IPS-11a (cell line): Measurements from ENCODE around the gene IL24.
"Not testable (repeated sequence)": the region's sequence is repeated elsewhere in the genome, so short reads cannot be mapped to it uniquely, and the experiment has no call there.

Source experiments
- H3K4me3 ChIP-seq: one replicate; pipeline ENCODE4 v1.5.1; 2013; ENCODE audit warnings: low read depth, low read length, control low read depth

Gene IL24

DNA sequence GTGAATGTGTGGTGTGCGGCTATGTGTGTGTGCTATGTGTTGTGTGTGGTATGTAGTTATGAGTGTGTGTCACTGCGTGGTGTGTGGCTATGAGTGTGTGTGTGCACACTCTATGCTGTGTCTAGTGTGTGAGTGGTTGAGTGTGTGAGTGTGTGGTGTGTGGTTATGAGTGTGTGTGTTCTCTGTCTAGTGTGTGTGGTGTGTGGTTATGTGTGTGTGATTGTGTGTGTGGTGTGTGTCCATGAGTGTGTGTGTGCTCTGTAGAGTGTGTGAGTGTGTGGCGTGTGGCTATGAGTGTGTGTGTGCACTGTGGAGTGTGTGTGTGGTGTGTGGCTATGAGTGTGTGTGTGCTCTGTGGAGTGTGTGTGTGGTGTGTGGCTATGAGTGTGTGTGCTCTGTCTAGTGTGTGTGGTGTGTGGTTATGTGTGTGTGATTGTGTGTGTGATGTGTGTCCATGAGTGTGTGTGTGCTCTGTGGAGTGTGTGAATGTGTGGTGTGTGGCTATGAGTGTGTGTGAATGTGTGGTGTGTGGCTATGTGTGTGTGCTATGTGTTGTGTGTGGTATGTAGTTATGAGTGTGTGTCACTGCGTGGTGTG is 26.8 kb downstream of the IL24 start:
- not testable (repeated sequence) for H3K4me3 ChIP-seq

DNA sequence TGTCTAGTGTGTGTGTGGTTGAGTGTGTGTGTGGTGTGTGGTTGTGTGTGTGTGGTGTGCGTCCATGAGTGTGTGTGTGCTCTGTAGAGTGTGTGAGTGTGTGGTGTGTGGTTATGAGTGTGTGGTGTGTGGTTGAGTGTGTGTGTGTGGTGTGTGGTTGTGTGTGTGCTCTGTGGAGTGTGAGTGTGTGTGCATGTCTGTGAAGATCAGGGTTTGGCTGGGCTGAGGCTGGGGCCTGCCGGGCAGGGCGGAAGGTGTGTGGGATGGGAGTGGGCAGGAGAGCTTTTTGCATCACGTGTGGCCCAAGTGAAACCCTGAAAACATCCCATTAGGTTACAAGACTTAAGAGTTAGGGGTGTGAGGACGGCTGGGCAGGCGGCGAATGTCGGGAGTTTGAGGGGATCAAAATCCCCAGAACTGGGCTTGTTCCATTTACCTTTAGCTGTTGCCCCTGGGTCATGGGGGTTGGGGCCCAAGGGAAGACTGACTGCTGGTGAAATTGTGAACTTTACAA is 27.4 kb downstream of the IL24 start:
- H3K4me3 ChIP-seq: no peak overlapping the region

GRCh38 chr1:206925106-206925736 is 28.0 kb downstream of the IL24 start:
- H3K4me3 ChIP-seq: no peak overlapping the region

DNA sequence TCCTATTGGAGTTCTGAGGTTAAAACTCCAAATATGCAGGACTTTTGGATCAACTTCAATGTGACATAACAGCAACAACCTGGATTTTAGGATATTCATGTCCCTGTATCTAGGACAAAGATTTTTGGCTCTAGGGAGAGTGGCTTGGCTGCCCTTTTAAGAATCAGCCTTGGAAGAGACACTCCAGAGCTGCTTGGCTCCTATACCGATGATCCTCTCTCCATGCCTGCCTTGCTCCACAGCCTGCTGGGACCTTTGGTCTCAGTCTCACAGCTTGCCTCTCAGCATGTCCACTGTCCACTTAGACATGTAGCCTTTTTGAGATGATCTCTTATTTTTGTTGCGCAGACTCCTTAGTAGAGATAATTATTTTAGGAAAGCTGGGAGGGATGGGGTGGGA is 29.0 kb downstream of the IL24 start:
- no peak overlapping the region for H3K4me3 ChIP-seq

DNA sequence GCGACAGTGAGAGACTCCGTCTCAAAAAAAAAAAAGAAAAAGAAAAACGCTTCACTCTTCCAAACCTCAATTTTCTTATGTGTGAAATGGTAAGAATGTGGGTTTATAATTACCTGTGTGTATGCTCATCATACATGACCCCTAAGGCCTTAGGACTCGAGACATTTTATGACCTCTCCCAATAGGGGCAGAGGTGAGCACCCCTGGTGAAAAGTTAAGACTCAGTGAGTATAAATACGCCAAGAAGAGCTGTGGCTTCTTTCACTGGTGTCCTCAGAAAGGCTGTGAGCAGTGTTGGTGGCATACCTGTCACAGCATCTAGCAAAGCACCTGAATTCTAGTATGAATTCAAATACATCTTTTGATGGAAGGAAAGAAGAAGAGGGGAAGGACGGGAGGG is 32.3 kb downstream of the IL24 start:
- H3K4me3 ChIP-seq: no peak overlapping the region

GRCh38 chr1:206930210-206930798 is 33.1 kb downstream of the IL24 start:
- H3K4me3 ChIP-seq: no peak overlapping the region

GRCh38 chr1:206931709-206932108 is 34.5 kb downstream of the IL24 start:
- no peak overlapping the region for H3K4me3 ChIP-seq

DNA sequence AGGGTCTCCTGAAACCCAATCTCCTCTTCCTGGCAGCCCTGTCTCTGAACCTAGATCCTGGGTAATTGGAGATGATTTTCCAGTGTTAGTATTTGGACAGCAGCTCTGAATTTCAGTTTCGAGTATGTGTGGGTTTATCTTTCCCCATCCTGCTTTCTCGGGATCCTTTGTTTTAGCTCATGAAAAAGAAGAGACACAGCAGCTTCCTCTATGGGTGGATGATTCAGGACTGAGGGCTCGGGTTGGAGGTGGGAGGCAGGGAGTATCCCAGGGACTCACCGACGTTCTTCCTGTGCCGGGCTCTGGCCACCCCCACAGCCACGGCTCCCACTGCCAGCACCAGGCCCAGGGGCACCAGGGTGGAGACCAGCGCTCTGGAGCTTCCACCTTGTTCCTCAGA is 34.9 kb downstream of the IL24 start:
- H3K4me3 ChIP-seq: no peak overlapping the region

- H3K4me3 ChIP-seq: no peak overlapping the region
Measured at GRCh38 chr1:206933333-206933945, 36.2 kb downstream of the IL24 start.

- no peak overlapping the region for H3K4me3 ChIP-seq
Measured at GRCh38 chr1:206935491-206936067, 38.3 kb downstream of the IL24 start.

- no peak overlapping the region for H3K4me3 ChIP-seq
Measured at GRCh38 chr1:206937425-206937824, 40.2 kb downstream of the IL24 start.

- no peak overlapping the region for H3K4me3 ChIP-seq
Measured at GRCh38 chr1:206939131-206939530, 41.9 kb downstream of the IL24 start.

- no peak overlapping the region for H3K4me3 ChIP-seq
Measured at GRCh38 chr1:206939841-206940587, 42.8 kb downstream of the IL24 start.

DNA sequence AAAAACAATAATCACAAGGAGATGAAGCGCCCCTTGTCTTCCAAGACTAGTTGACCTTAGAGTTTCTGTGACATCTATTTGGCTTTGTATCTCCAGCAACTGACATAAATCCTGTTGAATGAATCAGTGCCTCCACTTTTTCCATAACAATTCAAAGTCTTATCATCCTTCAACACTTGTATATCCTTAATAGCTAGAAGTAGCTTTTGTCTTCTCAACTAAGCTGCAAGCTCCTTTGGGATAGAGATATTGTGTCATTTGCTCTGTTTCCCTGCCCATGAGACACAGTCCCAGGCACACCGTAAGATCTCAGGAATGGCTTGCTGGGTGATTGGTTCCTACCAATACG is 43.3 kb downstream of the IL24 start:
- H3K4me3 ChIP-seq: no peak overlapping the region

DNA sequence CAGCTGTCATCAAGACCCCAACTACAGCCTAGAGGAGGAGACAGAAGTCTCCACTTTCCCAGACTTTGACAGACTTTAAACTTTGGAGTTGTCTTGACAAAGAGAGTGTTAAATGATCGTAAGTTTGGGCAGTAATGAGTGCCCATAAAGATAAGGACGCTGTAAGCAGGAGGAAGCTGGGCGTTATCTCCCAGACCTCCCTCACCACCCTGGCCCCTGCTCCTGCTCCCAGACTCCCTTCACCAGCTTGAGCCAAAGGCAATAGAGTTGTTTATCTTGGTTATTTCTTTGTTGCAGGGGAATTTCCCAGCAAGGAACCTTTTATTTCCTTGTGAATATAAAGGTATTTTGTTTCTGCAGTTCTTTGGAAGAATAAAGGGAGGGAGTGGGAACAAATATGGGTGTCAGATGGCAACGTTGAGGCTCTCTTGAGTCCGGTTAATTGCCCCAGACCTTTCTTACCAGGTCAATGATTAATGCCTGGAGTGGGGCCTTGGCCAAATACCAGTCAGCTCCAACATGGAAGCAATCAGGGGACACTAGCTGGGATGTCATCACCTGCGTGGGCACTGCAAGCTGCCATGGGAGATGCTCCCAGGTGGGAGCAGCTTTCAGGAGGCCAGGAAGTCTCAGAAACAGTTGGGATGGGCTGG is 44.6 kb downstream of the IL24 start:
- H3K4me3 ChIP-seq: no peak overlapping the region

DNA sequence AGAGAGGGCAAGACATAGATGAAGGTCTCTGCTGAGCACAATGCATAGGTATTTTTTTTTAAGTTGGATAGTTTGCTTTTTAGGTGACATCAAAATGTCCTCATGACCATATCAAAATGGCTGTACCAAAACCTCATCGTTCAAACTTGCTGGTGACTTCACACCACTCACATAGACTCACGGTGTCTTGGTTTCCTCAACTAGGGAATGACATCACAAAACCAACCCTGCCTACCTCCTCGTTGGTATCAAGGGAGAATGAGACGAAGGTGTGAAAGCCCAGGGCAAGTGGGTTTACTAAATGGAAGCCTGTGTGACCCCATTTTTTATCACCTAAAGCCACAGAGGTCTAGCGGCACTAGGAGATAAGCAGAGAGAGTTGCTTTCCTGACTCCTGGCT is 47.5 kb downstream of the IL24 start:
- no peak overlapping the region for H3K4me3 ChIP-seq

DNA sequence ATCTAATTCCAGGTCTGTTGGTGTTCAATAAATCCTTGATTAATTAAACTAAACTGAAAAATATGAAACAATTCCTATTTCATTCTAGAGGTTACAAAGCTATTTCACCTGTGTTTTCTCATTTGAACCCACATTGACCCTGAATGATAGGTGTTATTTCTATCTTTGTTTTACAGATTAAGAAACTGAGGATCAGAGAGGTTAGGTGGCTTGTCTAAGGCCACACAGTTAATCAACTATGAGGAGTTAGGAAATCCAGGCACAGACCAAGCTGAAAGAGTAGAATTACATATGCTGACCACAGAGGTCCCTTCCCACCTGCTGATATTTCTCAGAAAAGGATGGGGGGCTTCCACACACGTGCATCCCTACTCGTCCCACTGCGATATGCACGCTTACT is 48.5 kb downstream of the IL24 start:
- no peak overlapping the region for H3K4me3 ChIP-seq

GRCh38 chr1:206946261-206946660 is 49.0 kb downstream of the IL24 start, which contains the start of gene PIGR:
Gene PIGR (minus strand): TSS chr1:206946466. CDS start chr1:206940531, 5,935 bp downstream.
- H3K4me3 ChIP-seq: no peak within 1 kb of the TSS

- no peak overlapping the region for H3K4me3 ChIP-seq
Measured at GRCh38 chr1:206947255-206947654, 50.0 kb downstream of the IL24 start.

GRCh38 chr1:206949208-206949607 is 52.0 kb downstream of the IL24 start:
- no peak overlapping the region for H3K4me3 ChIP-seq
